HCT116 (cell line): ENCODE measurements around the gene CTCF. TPM values are rescaled to one million over a fixed set of nuclear protein-coding genes. Genes with fewer than 3 reads are reported as not detected.

Experiments
- ATAC-seq: fragments of 200-7000 bp; cut with Tn5 transposase; 2 replicates; pipeline ENCODE4 v1.9.1; 2020; ENCODE audit warnings: mild to moderate bottlenecking, moderate library complexity
- BruUV-seq: library from RNA; stranded (reverse); fragments of 400-500 nt; replicated peaks from 2 replicates; lab custom pipeline; 2021; lab: Mats Ljungman, UMichigan
- CTCF ChIA-PET: fragments of 300-600 bp; sonication (Branson Sonifier 250); formaldehyde crosslinking; loops from one replicate; lab custom pipeline; 2021; ENCODE audit warnings: antibody characterized with exemption; lab: Charles Lee
- POLR2A ChIA-PET: fragments of 300-600, 350-600 bp; sonication (Branson Sonifier 250); formaldehyde crosslinking; loops from one replicate; lab custom pipeline; 2021; ENCODE audit warnings: antibody characterized with exemption; lab: Charles Lee
- RAD21 ChIA-PET, 2 experiments: fragments of 300-600 bp; sonication (Branson Sonifier 250); formaldehyde crosslinking; loops; one replicate each; lab custom pipeline; 2023; ENCODE audit warnings: low total read pairs in 2 of 2; ENCODE audit not compliant: uncharacterized antibody in 2 of 2, unreplicated experiment in 2 of 2, low non-redundant PET in 1 of 2; lab: Charles Lee
- DNase-seq: peaks from one replicate; pipeline ENCODE4 v3.0.0-alpha.2; 2010; ENCODE audit warnings: low read depth, low spot score
- H2AFZ ChIP-seq: fragments of 200-600 bp; shearing (Covaris generic), sonication (generic); 2 replicates; pipeline ENCODE4 v1.6.1; 2017; ENCODE audit warnings: low read depth, mixed run types, mixed read lengths, antibody characterized with exemption, low read length; ENCODE audit not compliant: poor library complexity, severe bottlenecking
- H3K27ac ChIP-seq: 2 replicates; pipeline ENCODE4 v1.5.1; 2012; ENCODE audit warnings: low read depth, low read length
- H3K27me3 ChIP-seq: fragments of 200-600 bp; sonication (generic); 2 replicates; pipeline ENCODE4 v1.6.1; 2016; ENCODE audit warnings: mixed run types, low read length, mixed read lengths; ENCODE audit not compliant: insufficient read depth
- H3K36me3 ChIP-seq, 2 experiments: fragments of 200-500 bp in 1 of 2; fragments of 200-600 bp in 1 of 2; sonication (Bioruptor generic) in 1 of 2; sonication (generic) in 1 of 2; 2 replicates each; pipeline versions ENCODE4 v1.5.1 to v1.6.1; 2014 to 2016; ENCODE audit warnings: low read length in 2 of 2, inconsistent platforms in 1 of 2, mixed read lengths in 1 of 2, mixed run types in 1 of 2; ENCODE audit not compliant: insufficient read depth in 2 of 2, control insufficient read depth in 1 of 2
- H3K4me1 ChIP-seq, 2 experiments: fragments of 200-600 bp in 1 of 2; sonication (generic) in 1 of 2; 2 replicates each; pipeline versions ENCODE4 v1.5.1 to v1.6.1; 2012 to 2017; ENCODE audit warnings: low read length in 2 of 2, inconsistent platforms in 1 of 2, mild to moderate bottlenecking in 1 of 2, mixed read lengths in 1 of 2, mixed run types in 1 of 2, moderate library complexity in 1 of 2; ENCODE audit not compliant: insufficient read depth in 2 of 2, control insufficient read depth in 1 of 2
- H3K4me2 ChIP-seq: fragments of 200-600 bp; sonication (generic); 2 replicates; pipeline ENCODE4 v1.6.1; 2017; ENCODE audit warnings: mixed run types, low read length, mixed read lengths
- H3K4me3 ChIP-seq, 2 experiments: fragments of 200-600 bp in 1 of 2; sonication (generic) in 1 of 2; replicated peaks in 1 of 2; 2 replicates each; pipeline ENCODE4 v1.5.1; 2011 to 2016; ENCODE audit warnings: low read length in 2 of 2, control low read depth in 1 of 2, low read depth in 1 of 2, mild to moderate bottlenecking in 1 of 2, mixed read lengths in 1 of 2, mixed run types in 1 of 2
- H3K79me2 ChIP-seq: fragments of 200-600 bp; sonication (generic); 2 replicates; pipeline ENCODE4 v1.6.1; 2017; ENCODE audit warnings: mild to moderate bottlenecking, mixed run types, low read length, moderate library complexity, mixed read lengths; ENCODE audit not compliant: insufficient read depth
- H3K9ac ChIP-seq: fragments of 200-600 bp; sonication (generic); 2 replicates; pipeline ENCODE4 v1.6.1; 2016; ENCODE audit warnings: low read length, mixed read lengths
- H3K9me2 ChIP-seq: fragments of 200-600 bp; sonication (generic), shearing (Covaris generic); 2 replicates; pipeline ENCODE4 v1.6.1; 2017; ENCODE audit warnings: mixed run types, mild to moderate bottlenecking, moderate library complexity; ENCODE audit not compliant: insufficient read depth
- H3K9me3 ChIP-seq, 2 experiments: fragments of 200-500 bp in 1 of 2; fragments of 200-600 bp in 1 of 2; sonication (Bioruptor generic) in 1 of 2; sonication (generic) in 1 of 2; 2 replicates each; pipeline ENCODE4 v1.6.1; 2014 to 2017; ENCODE audit warnings: low read length in 2 of 2, mixed read lengths in 2 of 2, inconsistent platforms in 1 of 2, low read depth in 1 of 2, mild to moderate bottlenecking in 1 of 2, mixed run types in 1 of 2, moderate library complexity in 1 of 2; ENCODE audit not compliant: control insufficient read depth in 1 of 2, insufficient read depth in 1 of 2
- H4K20me1 ChIP-seq: fragments of 200-600 bp; sonication (generic), shearing (Covaris generic); 2 replicates; pipeline ENCODE4 v1.6.1; 2017; ENCODE audit warnings: mixed run types, mild to moderate bottlenecking, moderate library complexity; ENCODE audit not compliant: insufficient read depth
- CEBPB ChIP-seq: IDR thresholded peaks from 2 replicates; pipeline ENCODE4 v1.6.1; 2012; ENCODE audit warnings: low read depth
- EZH2 ChIP-seq: fragments of 200-600 bp; sonication (generic); IDR thresholded peaks from 2 replicates; pipeline ENCODE4 v1.6.1; 2017; ENCODE audit warnings: antibody characterized with exemption, mixed run types
- FOSL1 ChIP-seq: IDR thresholded peaks from 2 replicates; pipeline ENCODE4 v1.6.1; 2012; ENCODE audit warnings: low read depth
- JUND ChIP-seq: IDR thresholded peaks from 2 replicates; pipeline ENCODE4 v1.6.1; 2012
- MAX ChIP-seq: IDR thresholded peaks from 2 replicates; pipeline ENCODE4 v1.6.1; 2012
- REST ChIP-seq: IDR thresholded peaks from 2 replicates; pipeline ENCODE4 v1.6.1; 2012; ENCODE audit warnings: low read depth
- SRF ChIP-seq: IDR thresholded peaks from 2 replicates; pipeline ENCODE4 v1.6.1; 2012; ENCODE audit warnings: low read depth
- TCF7L2 ChIP-seq: IDR thresholded peaks from 2 replicates; pipeline ENCODE4 v1.7.0; 2011; ENCODE audit warnings: borderline replicate concordance, inconsistent platforms; ENCODE audit not compliant: insufficient read depth, insufficient read length; ENCODE audit errors: extremely low read depth
- ZNF274 ChIP-seq: fragments of 200-500 bp; sonication (Bioruptor generic); IDR thresholded peaks from 2 replicates; pipeline ENCODE4 v1.6.1; 2014; ENCODE audit warnings: mild to moderate bottlenecking, low read depth, low read length, inconsistent platforms
- intact Hi-C: fragments of 100-400 bp; cut with micrococcal nuclease; formaldehyde crosslinking; loops from 2 replicates; pipeline ENCODE4 v1.10.0; 2022
- total RNA-seq: library from RNA; stranded (reverse); gene quantifications from one replicate; pipeline ENCODE4 v1.2.1, GENCODE V29; 2021; ENCODE audit not compliant: unreplicated experiment

The CTCF gene
- total RNA-seq, 1 experiment from 2014 or later = 48.3 TPM

GRCh38 chr16:67549936-67550335 lies 12.4 kb upstream of the CTCF start (continued):
- TF ChIP-seq REST (no peak), CEBPB (no peak), TCF7L2 (no peak), MAX (no peak), JUND (no peak)
- TF ChIP-seq, all 23 proteins: peak for 0

- Histone ChIP-seq H3K27ac (no peak overlapping the region), H3K4me2 (no peak overlapping the region), H3K4me3 (no peak overlapping the region), H3K79me2 (no peaks in the 10 kb centered on the region), H3K27me3 (no peaks in the 10 kb centered on the region), H3K9me3 (no peaks in the 10 kb centered on the region), H3K9me2 (no peaks in the 10 kb centered on the region), H3K36me3 (no peaks in the 10 kb centered on the region; a peak in 1 of 4 replicates), H3K9ac (no peak overlapping the region), H3K4me1 (peaks cover 7 to 16% of the 10 kb centered on the region in 2 experiments)
- DNase-seq (no peak), ATAC-seq (no peak)
- ChIA-PET CTCF (no interaction called here), RAD21 (no interaction called here), POLR2A (no interaction called here)
- no TSS peak for BruUV-seq
- TF ChIP-seq ZNF274 (no peak), EZH2 (no peak), FOSL1 (no peak), SRF (no peak)
- TF ChIP-seq, all 23 proteins: peak for 0
- Histone ChIP-seq H2AFZ (no peak overlapping the region), H4K20me1 (no peaks in the 10 kb centered on the region)
- intact Hi-C loops = no loop called here
These were observed 11.2 kb upstream of the CTCF start for GRCh38 chr16:67551091-67551490.
